B cell (primary cell): ENCODE measurements around the gene CDH12.

Experiments
- EZH2 ChIP-seq: IDR thresholded peaks from 2 replicates; pipeline ENCODE4 v1.6.1; 2012; ENCODE audit warnings: borderline replicate concordance, low read depth, mild to moderate bottlenecking, moderate library complexity, low read length; ENCODE audit not compliant: insufficient read depth, poor library complexity, severe bottlenecking
- TF ChIP-seq, protein P1 (sequence below): fragments of 200-600 bp; IDR thresholded peaks from one replicate; pipeline ENCODE4 v1.8.0; 2022; ENCODE audit warnings: antibody characterized with exemption, mild to moderate bottlenecking

DNA sequence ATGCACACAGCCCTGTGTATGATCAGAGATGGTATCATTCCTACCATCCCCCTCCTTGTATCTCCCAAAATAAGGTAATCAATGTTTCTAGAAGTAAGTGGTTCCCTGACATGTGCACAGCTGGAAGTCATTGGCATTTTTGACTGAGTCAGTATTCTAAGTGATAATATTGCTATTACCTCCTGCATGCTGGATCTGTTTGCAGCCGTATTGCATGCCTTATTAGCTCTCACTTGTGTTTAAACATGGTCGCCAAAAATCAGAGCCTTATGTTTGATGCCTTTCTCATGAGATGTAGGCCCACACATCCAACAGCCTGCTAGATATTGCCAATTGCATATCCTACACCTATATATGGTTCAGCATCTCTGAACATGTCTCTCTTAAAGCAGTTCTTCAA, 254.3 kb downstream of the CDH12 start:
- TF ChIP-seq, protein P1, sequence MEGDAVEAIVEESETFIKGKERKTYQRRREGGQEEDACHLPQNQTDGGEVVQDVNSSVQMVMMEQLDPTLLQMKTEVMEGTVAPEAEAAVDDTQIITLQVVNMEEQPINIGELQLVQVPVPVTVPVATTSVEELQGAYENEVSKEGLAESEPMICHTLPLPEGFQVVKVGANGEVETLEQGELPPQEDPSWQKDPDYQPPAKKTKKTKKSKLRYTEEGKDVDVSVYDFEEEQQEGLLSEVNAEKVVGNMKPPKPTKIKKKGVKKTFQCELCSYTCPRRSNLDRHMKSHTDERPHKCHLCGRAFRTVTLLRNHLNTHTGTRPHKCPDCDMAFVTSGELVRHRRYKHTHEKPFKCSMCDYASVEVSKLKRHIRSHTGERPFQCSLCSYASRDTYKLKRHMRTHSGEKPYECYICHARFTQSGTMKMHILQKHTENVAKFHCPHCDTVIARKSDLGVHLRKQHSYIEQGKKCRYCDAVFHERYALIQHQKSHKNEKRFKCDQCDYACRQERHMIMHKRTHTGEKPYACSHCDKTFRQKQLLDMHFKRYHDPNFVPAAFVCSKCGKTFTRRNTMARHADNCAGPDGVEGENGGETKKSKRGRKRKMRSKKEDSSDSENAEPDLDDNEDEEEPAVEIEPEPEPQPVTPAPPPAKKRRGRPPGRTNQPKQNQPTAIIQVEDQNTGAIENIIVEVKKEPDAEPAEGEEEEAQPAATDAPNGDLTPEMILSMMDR: no peak
- TF ChIP-seq EZH2: no peak
